ENCODE data around the gene PSEN1.

GRCh38 chr14:73272393-73272792 lies 136.1 kb downstream of the PSEN1 start:
- TF ChIP-seq EZH2 (IDR thresholded peaks at IDR 0.05; ENCODE audit: insufficient read depth, poor library complexity, severe bottlenecking) = no peak
- TF ChIP-seq EZH2phosphoT487 (IDR thresholded peaks at IDR 0.05; ENCODE audit: insufficient read depth, low read depth) = no peak

Data from GM23248 (cell line).